ENCODE data around the gene TIMM29.
"Not testable (repeated sequence)": the region's sequence is repeated elsewhere in the genome, so short reads cannot be mapped to it uniquely, and the experiment has no call there.

The TIMM29 gene

GRCh38 chr19:10913716-10914340 is 14.8 kb upstream of the TIMM29 start:
- DNase-seq = no peak

GRCh38 chr19:10915130-10916091 is 13.2 kb upstream of the TIMM29 start:
- no peak for DNase-seq

- DNase-seq = no peak
These were observed 12.0 kb upstream of the TIMM29 start for GRCh38 chr19:10916602-10917001.

- no peak for DNase-seq
These were observed 10.3 kb upstream of the TIMM29 start for GRCh38 chr19:10918359-10918758.

- DNase-seq = no peak
These were observed 9.0 kb upstream of the TIMM29 start for GRCh38 chr19:10919352-10920287.

GRCh38 chr19:10920288-10920655 is 8.3 kb upstream of the TIMM29 start:
- DNase-seq = no peak

GRCh38 chr19:10920781-10921180 is 7.8 kb upstream of the TIMM29 start:
- DNase-seq = no peak

GRCh38 chr19:10921199-10921909 is 7.3 kb upstream of the TIMM29 start:
- no peak for DNase-seq

GRCh38 chr19:10921910-10922637 is 6.5 kb upstream of the TIMM29 start:
- DNase-seq = no peak

GRCh38 chr19:10922638-10923014 is 6.0 kb upstream of the TIMM29 start:
- no peak for DNase-seq

GRCh38 chr19:10923260-10924112 is 5.1 kb upstream of the TIMM29 start:
- DNase-seq = no peak

- DNase-seq = no peak
These were observed 4.0 kb upstream of the TIMM29 start for GRCh38 chr19:10924597-10924996.

GRCh38 chr19:10927730-10928562 is 665 bp upstream of the TIMM29 start:
- no peak for DNase-seq

- no peak for DNase-seq
These were observed 787 bp downstream of the TIMM29 start for GRCh38 chr19:10929402-10929794.

- DNase-seq = no peak
These were observed 6.9 kb downstream of the TIMM29 start for GRCh38 chr19:10935371-10936059.

- peak in 1 of 2 experiments; percentile 42 for DNase-seq
These were observed 8.1 kb downstream of the TIMM29 start for GRCh38 chr19:10936661-10937084.

GRCh38 chr19:10941649-10942048 is 13.0 kb downstream of the TIMM29 start:
- DNase-seq = not testable (repeated sequence)

- DNase-seq = not testable (repeated sequence)
These were observed 14.8 kb downstream of the TIMM29 start for GRCh38 chr19:10943412-10943811.

GRCh38 chr19:10945264-10945663 is 16.7 kb downstream of the TIMM29 start:
- no peak for DNase-seq

Data from NCI-H187 (cell line).